Measurements from ENCODE around the gene ADRA2C. TPM values are rescaled to one million over a fixed set of nuclear protein-coding genes. Genes with fewer than 3 reads are reported as not detected.

Gene ADRA2C
- total and polyA plus RNA-seq, 9 of the 15 experiments (the other 6 are each of a cell fraction or from before 2014, with no cell fraction given): 0.06 to 0.58 (median 0.14) TPM; not detected in 2

DNA sequence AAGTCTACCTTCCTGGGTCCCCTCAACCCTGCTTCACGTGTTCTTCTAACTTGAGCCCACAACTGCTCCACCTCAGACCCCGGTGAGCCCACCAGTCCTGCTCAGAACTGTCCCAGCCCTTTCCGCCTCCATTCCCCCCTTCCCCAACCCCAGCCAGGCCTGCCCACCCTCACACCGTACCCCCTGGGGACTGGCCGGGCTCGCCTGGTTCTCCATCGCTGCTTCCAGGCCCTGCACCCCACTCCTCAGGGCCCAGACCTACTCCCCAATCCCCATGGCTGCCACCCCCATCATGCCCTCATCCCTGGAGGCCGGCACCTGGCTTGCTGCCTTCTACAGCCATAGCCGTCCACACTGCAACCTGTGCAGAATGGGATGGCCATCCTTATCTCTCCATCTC, 23.4 kb downstream of the ADRA2C start:
- TF ChIP-seq SMC3 (conservative IDR thresholded peaks at IDR 0.05; ENCODE audit: insufficient read depth, low read depth, low read length): no peak
- no peak for TF ChIP-seq ZNF445 (CRISPR knock-in tag; IDR thresholded peaks at IDR 0.05; ENCODE audit: low read depth)
- FAIRE-seq: no peak
- DNase-seq (ENCODE audit: extremely low read depth in 1 of 4, low spot score in 3 of 4): no peak
- Histone ChIP-seq H3K4me3 (no peak overlapping the region), H2AFZ (ENCODE audit: low read depth, low read length) (no peak overlapping the region), H3K27ac (ENCODE audit: extremely low read depth, low read depth, low read length) (no peak overlapping the region), H3K9ac (ENCODE audit: insufficient read depth in 1 of 2, low read depth in 2 of 2, low read length in 2 of 2) (no peak overlapping the region), H3K27me3 (ENCODE audit: control insufficient read depth in 2 of 2, insufficient read depth in 2 of 2, low read length in 2 of 2) (peaks cover 0 to 18% of the 10 kb centered on the region in 2 experiments; a peak in 2 of 5 replicates), H3K4me1 (replicated peaks in 1 of 2; ENCODE audit: control insufficient read depth in 2 of 2, insufficient read depth in 2 of 2, low read length in 2 of 2) (0 out of 5 replicates have a peak, but pooled peaks cover 0 to under 1% of the 10 kb centered on the region in 2 experiments), H3K4me2 (ENCODE audit: insufficient read depth, low read length) (no peak overlapping the region), H4K20me1 (replicated peaks; ENCODE audit: control insufficient read depth, insufficient read depth, low read length) (0 out of 2 replicates have a peak, but pooled peaks cover 11% of the 10 kb centered on the region), H3K9me1 (ENCODE audit: control insufficient read depth, insufficient read depth, low read length) (peaks cover 2% of the 10 kb centered on the region), H3K79me2 (ENCODE audit: control insufficient read depth, insufficient read depth, low read length) (no peaks in the 10 kb centered on the region), H3K36me3 (ENCODE audit: control insufficient read depth, insufficient read depth, low read length) (no peaks in the 10 kb centered on the region), H3K9me3 (replicated peaks; ENCODE audit: control insufficient read depth, insufficient read depth, low read depth, low read length) (no peaks in the 10 kb centered on the region)
- POLR2A ChIA-PET: interaction anchor here (0.9 kb wide), 1 partner anchor 11 kb away, joined by 3 read pairs; no protein-coding TSS in a partner anchor
- CTCF ChIA-PET (ENCODE audit: low intra/inter-chr PET ratio): no interaction called here
- intact Hi-C loops (cut with micrococcal nuclease): no loop called here
- ATAC-seq: no peak
- WGBS (ENCODE audit: insufficient coverage, low coverage, missing lambda C conversion rate): 0% methylated on average over 7 of the region's 9 CpGs
- BruUV-seq (replicated peaks): no TSS peak
- in situ Hi-C loops (cut with MboI): no loop called here

GRCh38 chr4:3790006-3790561, 23.9 kb downstream of the ADRA2C start:
- no peaks in the 10 kb centered on the region for H3K79me2 ChIP-seq (ENCODE audit: control insufficient read depth, insufficient read depth, low read length)
- in situ Hi-C loops (cut with MboI) (no loop called here), intact Hi-C loops (cut with micrococcal nuclease) (no loop called here)
- no peak for ATAC-seq
- POLR2A ChIA-PET: interaction anchor here (0.9 kb wide), 1 partner anchor 11 kb away, joined by 3 read pairs; no protein-coding TSS in a partner anchor
- CTCF ChIA-PET (ENCODE audit: low intra/inter-chr PET ratio): no interaction called here
- H3K9me3 ChIP-seq (replicated peaks; ENCODE audit: control insufficient read depth, insufficient read depth, low read depth, low read length): no peaks in the 10 kb centered on the region
- no peaks in the 10 kb centered on the region for H3K4me1 ChIP-seq (replicated peaks in 1 of 2; ENCODE audit: control insufficient read depth in 2 of 2, insufficient read depth in 2 of 2, low read length in 2 of 2)
- DNase-seq (ENCODE audit: extremely low read depth in 1 of 4, low spot score in 3 of 4): no peak
- no peak overlapping the region for H3K27ac ChIP-seq (ENCODE audit: extremely low read depth, low read depth, low read length)
- H3K27me3 ChIP-seq (ENCODE audit: control insufficient read depth in 2 of 2, insufficient read depth in 2 of 2, low read length in 2 of 2): peaks cover 0 to 18% of the 10 kb centered on the region in 2 experiments; a peak in 2 of 5 replicates
- H2AFZ ChIP-seq (ENCODE audit: low read depth, low read length): no peak overlapping the region
- no peaks in the 10 kb centered on the region for H3K36me3 ChIP-seq (ENCODE audit: control insufficient read depth, insufficient read depth, low read length)
- no peak overlapping the region for H3K4me2 ChIP-seq (ENCODE audit: insufficient read depth, low read length)
- TF ChIP-seq SPI1 (IDR thresholded peaks at IDR 0.05; ENCODE audit: borderline replicate concordance, low read depth, low read length) (peak; percentile 42; the same call in 1 of the 2 replicates), CHD1 (IDR thresholded peaks at IDR 0.05; ENCODE audit: low read length) (no peak)
- TF ChIP-seq, protein P1, sequence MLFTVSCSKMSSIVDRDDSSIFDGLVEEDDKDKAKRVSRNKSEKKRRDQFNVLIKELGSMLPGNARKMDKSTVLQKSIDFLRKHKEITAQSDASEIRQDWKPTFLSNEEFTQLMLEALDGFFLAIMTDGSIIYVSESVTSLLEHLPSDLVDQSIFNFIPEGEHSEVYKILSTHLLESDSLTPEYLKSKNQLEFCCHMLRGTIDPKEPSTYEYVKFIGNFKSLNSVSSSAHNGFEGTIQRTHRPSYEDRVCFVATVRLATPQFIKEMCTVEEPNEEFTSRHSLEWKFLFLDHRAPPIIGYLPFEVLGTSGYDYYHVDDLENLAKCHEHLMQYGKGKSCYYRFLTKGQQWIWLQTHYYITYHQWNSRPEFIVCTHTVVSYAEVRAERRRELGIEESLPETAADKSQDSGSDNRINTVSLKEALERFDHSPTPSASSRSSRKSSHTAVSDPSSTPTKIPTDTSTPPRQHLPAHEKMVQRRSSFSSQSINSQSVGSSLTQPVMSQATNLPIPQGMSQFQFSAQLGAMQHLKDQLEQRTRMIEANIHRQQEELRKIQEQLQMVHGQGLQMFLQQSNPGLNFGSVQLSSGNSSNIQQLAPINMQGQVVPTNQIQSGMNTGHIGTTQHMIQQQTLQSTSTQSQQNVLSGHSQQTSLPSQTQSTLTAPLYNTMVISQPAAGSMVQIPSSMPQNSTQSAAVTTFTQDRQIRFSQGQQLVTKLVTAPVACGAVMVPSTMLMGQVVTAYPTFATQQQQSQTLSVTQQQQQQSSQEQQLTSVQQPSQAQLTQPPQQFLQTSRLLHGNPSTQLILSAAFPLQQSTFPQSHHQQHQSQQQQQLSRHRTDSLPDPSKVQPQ (CRISPR knock-in tag; IDR thresholded peaks at IDR 0.05; ENCODE audit: borderline replicate concordance): no peak
- no TSS peak for BruUV-seq (replicated peaks)
- no peak for FAIRE-seq
- H3K9ac ChIP-seq (ENCODE audit: insufficient read depth in 1 of 2, low read depth in 2 of 2, low read length in 2 of 2): no peak overlapping the region
- H3K9me1 ChIP-seq (ENCODE audit: control insufficient read depth, insufficient read depth, low read length): peaks cover 2% of the 10 kb centered on the region
- 1% methylated on average over 11 of the region's 13 CpGs for WGBS (ENCODE audit: insufficient coverage, low coverage, missing lambda C conversion rate)
- H3K4me3 ChIP-seq: no peak overlapping the region
- H4K20me1 ChIP-seq (replicated peaks; ENCODE audit: control insufficient read depth, insufficient read depth, low read length): 0 out of 2 replicates have a peak, but pooled peaks cover 11% of the 10 kb centered on the region

All from K562 (cell line).